ENCODE results near the gene ZNF423.
"Not testable (repeated sequence)": the region's sequence is repeated elsewhere in the genome, so short reads cannot be mapped to it uniquely, and the experiment has no call there.

The ZNF423 gene

GRCh38 chr16:49855822-49856671 is at the start of gene ZNF423:
Gene ZNF423 (minus strand): TSS chr16:49856112. CDS start chr16:49855774, 338 bp downstream.
- DNase-seq (ENCODE audit: low read depth in 4 of 4, low spot score in 1 of 4): no peak

- DNase-seq (ENCODE audit: low read depth in 4 of 4, low spot score in 1 of 4): no peak
These were observed 48.6 kb upstream of the ZNF423 start for GRCh38 chr16:49904348-49905062.

DNA sequence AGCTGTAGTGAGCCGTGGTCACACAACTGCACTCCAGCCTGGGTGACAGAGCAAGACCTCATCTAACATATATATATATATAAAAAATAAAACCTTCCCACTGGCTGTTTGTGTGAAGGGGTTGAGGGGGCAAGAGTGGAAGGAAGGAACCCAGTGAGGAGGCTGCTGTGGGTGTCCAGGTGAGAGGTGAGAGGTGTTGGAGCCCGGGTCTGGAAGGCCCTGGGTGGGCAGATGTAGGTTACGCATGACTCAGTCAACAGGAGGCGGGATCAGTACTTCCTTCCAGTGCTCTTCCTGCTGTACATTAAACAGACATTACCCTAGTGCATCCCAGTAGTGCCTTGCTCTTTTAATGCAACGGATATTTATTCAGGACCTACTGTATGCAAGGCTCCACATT is 47.0 kb upstream of the ZNF423 start:
- no peak for DNase-seq (ENCODE audit: low read depth in 4 of 4, low spot score in 1 of 4)

DNA sequence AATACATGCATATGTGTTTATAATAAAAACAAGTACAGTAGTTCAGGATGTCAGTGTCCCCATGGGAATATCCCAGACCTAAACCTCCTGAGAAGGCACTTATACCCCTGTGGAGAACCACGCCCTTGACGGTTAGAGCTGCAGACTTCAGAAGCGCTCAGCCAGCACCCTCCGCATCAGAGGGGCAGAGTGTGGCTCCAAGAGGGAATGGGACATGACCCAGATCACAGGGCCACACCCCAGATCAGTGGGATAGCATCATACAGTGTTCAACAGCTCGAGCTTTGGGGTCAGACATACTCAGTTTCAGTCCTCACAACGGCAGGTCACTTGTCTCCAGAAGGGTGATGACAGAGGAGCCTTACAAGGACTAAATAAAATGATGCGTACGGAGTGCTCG is 45.8 kb upstream of the ZNF423 start:
- no peak for DNase-seq (ENCODE audit: low read depth in 4 of 4, low spot score in 1 of 4)

GRCh38 chr16:49900875-49901274 is 45.0 kb upstream of the ZNF423 start:
- DNase-seq (ENCODE audit: low read depth in 4 of 4, low spot score in 1 of 4): no peak

GRCh38 chr16:49899991-49900695 is 44.2 kb upstream of the ZNF423 start:
- DNase-seq (ENCODE audit: low read depth in 4 of 4, low spot score in 1 of 4): no peak

DNA sequence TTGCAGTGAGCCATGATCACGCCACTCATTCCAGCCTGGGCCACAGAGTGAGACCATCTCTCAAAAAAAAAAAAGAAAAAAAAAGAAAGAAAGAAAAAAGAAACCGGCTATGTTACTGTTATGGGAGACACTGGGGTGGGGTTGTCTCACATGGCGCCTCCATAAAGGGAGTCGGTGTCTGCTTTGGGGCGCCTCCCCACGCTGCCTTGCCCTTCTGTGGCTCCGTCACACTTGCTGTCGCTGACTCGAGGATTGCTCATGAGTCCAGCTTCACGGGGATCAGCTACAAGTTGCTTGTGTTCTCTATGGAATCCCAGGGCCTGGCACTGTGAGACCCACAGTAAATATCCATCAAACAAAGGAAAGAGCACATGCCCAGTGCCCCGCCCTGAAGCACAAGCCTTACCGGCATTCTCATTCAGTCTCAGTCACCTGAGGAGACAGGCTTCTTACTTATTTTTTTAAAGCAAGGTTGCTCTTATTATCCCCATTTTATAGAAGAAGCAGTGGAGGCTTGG is 40.6 kb upstream of the ZNF423 start:
- DNase-seq (ENCODE audit: low read depth in 4 of 4, low spot score in 1 of 4): no peak

DNA sequence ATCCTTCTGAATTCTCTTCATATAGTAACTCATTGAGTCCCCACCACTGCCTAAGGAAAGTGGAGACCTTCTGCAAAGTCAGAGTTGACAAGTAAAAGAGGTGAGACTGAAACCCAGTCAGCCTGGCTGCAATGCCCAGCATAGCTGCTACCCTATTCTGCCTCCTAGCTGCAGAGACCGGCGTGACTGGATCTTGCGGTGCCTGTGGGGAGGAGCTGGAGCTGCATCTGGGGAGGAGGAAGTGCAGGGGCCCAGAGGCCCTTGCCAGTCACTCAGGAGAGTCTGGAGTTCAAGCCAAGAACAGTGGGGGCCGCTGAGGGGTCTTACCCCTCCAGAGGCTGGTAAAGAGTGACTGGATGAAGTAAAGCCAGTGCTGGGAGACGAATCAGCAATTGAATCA is 35.0 kb upstream of the ZNF423 start:
- DNase-seq (ENCODE audit: low read depth in 4 of 4, low spot score in 1 of 4): no peak

GRCh38 chr16:49889725-49890397 is 33.9 kb upstream of the ZNF423 start:
- DNase-seq (ENCODE audit: low read depth in 4 of 4, low spot score in 1 of 4): no peak

- DNase-seq (ENCODE audit: low read depth in 4 of 4, low spot score in 1 of 4): no peak
These were observed 30.7 kb upstream of the ZNF423 start for GRCh38 chr16:49886554-49887094.

DNA sequence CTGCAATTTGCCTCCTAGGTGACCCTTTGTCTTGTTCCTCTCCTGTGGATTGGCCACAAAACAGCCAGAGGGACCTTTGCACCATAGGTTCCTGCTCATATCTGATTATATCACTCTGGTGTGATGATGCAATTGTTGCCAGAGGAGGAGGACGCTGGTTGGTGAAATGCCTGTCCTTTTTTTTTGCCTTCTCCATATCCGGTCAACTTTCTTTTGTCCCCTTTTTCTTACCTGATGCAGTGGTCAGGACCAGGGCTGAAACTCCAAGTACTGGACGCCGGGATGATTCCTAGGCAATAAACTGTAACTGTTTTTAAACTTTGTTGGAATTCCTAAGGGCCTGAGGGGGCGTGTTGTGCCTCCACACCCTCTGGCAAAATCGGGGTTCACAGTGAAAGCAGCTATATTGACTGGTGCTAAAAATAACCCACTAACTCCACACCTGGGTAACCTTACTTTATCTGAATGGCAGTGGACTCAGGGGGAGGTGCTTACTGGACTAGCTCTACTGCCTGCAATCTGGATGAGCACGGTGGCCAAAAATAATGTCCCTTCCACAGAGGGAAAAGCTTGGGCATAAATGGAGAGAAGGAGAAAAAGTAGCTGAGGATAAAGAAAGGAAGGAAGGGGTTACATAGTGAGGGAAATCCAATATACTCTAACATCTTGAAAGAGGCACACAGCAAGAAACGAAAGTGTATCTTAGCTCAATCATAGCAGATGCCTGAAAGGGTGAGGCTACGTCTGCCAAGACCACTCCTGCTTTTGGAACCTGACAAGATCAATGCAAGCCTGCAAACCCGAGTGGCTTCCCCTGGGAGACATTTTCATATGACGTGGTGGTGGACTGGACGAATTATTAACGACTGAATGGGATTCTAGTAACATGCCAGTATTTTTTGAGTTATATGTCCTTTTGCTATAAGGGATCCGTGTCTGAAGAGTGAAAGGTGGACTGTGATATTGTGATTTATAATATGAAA is 28.4 kb upstream of the ZNF423 start:
- DNase-seq (ENCODE audit: low read depth in 4 of 4, low spot score in 1 of 4): no peak

GRCh38 chr16:49883076-49884014 is 27.4 kb upstream of the ZNF423 start:
- DNase-seq (ENCODE audit: low read depth in 4 of 4, low spot score in 1 of 4): no peak

- no peak for DNase-seq (ENCODE audit: low read depth in 4 of 4, low spot score in 1 of 4)
These were observed 26.0 kb upstream of the ZNF423 start for GRCh38 chr16:49881890-49882289.

DNA sequence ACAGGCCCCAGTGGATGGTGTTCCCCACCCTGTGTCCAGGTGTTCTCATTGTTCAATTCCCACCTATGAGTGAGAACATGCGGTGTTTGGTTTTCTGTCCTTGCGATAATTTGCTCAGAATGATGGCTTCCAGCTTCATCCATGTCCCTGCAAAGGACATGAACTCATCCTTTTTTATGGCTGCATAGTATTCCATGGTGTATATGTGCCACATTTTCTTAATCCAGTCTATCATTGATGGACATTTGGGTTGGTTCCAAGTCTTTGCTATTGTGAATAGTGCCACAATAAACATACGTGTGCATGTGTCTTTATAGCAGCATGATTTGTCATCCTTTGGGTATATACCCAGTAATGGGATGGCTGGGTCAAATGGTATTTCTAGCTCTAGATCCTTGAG is 22.6 kb upstream of the ZNF423 start:
- DNase-seq (ENCODE audit: low read depth in 4 of 4, low spot score in 1 of 4): not testable (repeated sequence)

DNA sequence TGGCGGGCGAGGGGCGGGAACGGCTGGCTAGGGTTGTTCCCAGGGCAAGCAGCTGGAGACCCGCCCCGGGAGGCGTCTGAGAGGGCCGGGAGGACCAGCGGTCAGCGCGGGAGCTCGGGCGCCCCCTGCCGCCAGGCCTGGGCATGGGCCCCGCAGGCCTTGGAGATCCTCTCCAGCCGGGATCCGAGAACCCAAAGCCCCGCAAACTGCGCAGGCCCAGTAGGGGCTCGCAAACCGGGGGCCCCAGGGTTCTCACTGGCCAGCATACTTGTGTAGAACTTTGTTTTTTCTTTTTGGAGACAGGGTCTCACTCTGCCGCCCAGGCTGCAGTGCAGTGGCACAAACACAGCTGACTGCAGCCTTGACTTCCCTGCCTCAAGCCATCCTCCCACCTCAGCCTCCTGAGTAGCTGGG is 20.8 kb upstream of the ZNF423 start:
- no peak for DNase-seq (ENCODE audit: low read depth in 4 of 4, low spot score in 1 of 4)

DNA sequence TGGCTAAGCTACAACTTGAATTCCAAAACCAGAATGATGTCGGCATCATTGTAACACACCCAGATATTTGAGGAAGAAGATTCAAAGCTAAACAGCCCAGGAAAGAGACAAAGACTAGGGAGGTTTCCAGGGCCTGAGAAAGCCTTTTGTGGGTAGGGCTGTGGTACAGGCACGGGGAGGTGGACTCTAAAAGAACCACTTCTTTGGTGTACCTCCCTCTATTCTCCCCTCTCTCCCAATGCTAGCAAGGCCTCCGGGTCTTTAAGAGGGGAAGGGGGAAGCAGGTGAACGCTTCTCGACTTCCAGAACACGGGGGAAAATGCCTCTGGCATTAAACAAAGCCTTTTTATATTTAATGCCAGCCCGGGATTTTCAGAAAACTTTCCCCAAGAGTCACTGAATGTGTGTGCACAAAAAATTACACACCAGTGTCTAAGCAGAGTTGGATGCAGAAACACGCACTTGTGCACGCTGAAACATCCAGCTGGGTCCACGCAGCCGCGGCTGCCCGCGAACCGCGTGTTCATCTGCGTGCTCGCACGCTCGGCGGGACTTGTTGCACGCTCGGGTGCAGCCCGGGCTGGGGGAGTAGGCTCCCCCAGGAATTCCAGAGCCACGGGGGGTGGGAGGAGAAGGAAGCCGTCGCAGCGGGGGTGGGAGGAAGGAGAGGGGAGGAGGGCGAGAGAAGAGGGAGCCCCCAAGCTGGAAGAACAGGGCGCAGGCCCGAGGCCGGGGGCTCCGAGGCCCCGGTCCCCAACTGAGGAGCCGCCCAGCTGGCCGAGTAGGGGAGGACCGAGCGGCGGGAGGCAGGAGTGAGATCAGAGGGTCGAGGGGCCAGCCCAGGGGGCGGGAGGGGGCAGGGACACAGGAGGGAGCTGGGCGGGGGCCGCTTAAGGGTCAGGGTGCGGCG is 20.1 kb upstream of the ZNF423 start:
- no peak for DNase-seq (ENCODE audit: low read depth in 4 of 4, low spot score in 1 of 4)

DNA sequence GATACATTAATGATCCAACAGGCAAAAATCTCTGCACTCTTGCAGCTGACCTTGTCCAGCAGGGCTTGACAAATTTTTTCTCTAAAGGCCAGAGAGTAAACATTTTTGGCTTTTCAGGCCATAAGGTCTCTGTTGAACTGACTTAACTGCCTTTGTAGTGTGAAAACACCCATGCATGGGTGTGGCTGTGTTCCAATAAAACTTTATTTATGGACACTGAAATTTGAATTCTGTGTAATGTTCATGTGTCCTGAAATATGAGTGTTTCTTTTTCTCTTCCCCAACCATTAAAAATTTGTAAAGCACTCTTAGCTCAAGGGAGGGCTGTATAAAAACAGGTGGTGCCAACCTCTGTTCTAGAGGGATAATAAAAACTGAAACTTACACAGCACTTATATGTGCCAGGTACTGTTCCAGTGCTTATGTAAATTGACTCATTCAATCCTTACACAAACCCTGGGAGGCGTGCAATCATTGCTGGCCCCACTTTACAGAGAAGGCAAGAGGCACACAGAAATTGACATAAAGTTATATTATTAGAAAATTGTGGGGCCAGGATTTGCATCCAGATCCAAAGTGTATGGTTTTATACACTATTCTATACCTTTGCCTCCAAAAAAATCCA is 18.8 kb upstream of the ZNF423 start:
- DNase-seq (ENCODE audit: low read depth in 4 of 4, low spot score in 1 of 4): no peak

Measured in stimulated activated CD4-positive, alpha-beta T cell treated with anti-CD3 and anti-CD28 coated beads, Interleukin-1b, Interleukin-23, amount 100 ng/mL, for 24 hours (primary cell).